ENCODE results near the gene SMIM26. TPM values are rescaled to one million over a fixed set of nuclear protein-coding genes. Genes with fewer than 3 reads are reported as not detected.

Gene SMIM26
- total RNA-seq, 4 donors from 2014 or later = 203 to 374 (median 286) TPM

DNA sequence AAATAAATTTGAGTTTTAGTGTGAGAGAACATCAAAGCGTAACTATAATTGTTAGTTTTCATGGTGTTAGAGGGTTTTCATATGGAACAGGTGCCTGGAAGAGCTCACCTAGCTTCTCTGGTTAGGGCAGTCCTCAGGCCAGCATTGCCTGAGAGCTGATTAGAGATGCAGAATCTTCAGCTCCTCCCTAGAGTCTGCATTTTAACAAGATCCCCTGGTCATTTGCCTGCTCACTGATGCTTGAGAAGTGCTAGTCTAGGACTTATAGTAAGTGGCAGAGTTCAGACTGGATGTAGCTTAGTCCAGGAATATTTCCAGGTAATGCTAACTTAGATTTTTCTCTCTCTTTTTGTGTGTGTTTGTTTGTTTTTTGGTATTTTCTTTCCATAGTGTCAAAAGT lies 21.7 kb upstream of the SMIM26 start:
- TF ChIP-seq, protein P1, sequence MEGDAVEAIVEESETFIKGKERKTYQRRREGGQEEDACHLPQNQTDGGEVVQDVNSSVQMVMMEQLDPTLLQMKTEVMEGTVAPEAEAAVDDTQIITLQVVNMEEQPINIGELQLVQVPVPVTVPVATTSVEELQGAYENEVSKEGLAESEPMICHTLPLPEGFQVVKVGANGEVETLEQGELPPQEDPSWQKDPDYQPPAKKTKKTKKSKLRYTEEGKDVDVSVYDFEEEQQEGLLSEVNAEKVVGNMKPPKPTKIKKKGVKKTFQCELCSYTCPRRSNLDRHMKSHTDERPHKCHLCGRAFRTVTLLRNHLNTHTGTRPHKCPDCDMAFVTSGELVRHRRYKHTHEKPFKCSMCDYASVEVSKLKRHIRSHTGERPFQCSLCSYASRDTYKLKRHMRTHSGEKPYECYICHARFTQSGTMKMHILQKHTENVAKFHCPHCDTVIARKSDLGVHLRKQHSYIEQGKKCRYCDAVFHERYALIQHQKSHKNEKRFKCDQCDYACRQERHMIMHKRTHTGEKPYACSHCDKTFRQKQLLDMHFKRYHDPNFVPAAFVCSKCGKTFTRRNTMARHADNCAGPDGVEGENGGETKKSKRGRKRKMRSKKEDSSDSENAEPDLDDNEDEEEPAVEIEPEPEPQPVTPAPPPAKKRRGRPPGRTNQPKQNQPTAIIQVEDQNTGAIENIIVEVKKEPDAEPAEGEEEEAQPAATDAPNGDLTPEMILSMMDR (IDR thresholded peaks at IDR 0.05 in 4 of 5, conservative IDR thresholded peaks at IDR 0.05 in 1 of 5) = no peak
- no peak for TF ChIP-seq POLR2A (IDR thresholded peaks at IDR 0.05)
- in situ Hi-C loops (cut with MboI; ENCODE audit: low sequenced_read_pairs in 4 of 4) = no loop called here

DNA sequence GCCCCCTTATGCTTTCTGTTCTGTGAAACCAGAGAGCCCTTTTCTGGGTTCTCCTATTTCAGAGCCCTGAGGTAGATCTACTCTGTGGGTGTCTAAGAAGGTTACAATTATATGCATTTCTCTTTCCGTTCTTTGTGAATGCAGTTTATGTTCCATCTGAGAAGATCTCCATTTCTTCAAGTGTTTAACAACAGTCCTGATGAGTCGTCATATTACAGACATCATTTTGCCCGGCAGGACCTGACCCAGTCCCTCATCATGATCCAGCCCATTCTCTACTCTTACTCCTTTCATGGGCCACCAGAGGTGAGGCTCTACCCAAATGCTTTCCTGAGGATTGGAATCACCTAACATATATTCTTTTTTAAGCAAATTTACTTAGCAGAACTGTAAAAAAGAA lies 18.8 kb upstream of the SMIM26 start:
- intact Hi-C loops (cut with DNase I; ENCODE audit: low total_unique reads) = no loop called here
- H3K27me3 ChIP-seq = no peaks in the 10 kb centered on the region
- H3K27ac ChIP-seq = no peak overlapping the region
- no peaks in the 10 kb centered on the region for H3K4me1 ChIP-seq
- peaks cover 0 to 83% of the 10 kb centered on the region in 2 donors for H3K36me3 ChIP-seq
- DNase-seq (no peak), ATAC-seq (no peak)
- H3K9me3 ChIP-seq = no peaks in the 10 kb centered on the region
- H3K4me3 ChIP-seq = no peak overlapping the region
- no peak for TF ChIP-seq POLR2A (IDR thresholded peaks at IDR 0.05)
- TF ChIP-seq, protein P1 (IDR thresholded peaks at IDR 0.05 in 4 of 5, conservative IDR thresholded peaks at IDR 0.05 in 1 of 5) = no peak
- in situ Hi-C loops (cut with MboI; ENCODE audit: low sequenced_read_pairs in 4 of 4) = no loop called here

More for the DNA sequence above, 21.7 kb upstream of the SMIM26 start:
- ATAC-seq (no peak), DNase-seq (no peak)
- no peak overlapping the region for H3K4me3 ChIP-seq
- H3K4me1 ChIP-seq = no peaks in the 10 kb centered on the region
- peaks cover 0 to 83% of the 10 kb centered on the region in 2 donors for H3K36me3 ChIP-seq
- no peaks in the 10 kb centered on the region for H3K27me3 ChIP-seq
- no peak overlapping the region for H3K27ac ChIP-seq
- intact Hi-C loops (cut with DNase I; ENCODE audit: low total_unique reads) = no loop called here
- H3K9me3 ChIP-seq = no peaks in the 10 kb centered on the region

DNA sequence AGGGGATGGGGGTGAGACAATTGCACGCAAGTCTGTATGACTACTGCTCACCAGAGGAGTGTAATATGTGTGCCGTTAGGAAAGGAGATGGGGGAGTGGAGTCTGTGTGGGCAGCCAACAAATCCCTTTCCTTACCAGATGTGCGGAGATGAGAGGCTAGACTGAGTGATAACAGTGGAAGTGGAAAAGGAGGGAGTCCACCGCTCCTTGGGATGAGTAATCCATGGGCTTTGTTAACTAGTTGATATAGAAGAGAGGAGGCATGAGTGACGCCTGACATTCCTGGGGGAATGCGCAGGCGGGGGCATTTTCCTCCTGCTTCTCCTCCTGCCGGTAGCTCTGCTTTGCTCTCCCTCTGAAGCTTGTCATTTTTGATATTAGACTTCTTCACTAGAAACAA lies 13.5 kb upstream of the SMIM26 start:
- H3K4me3 ChIP-seq = no peak overlapping the region
- in situ Hi-C loops (cut with MboI; ENCODE audit: low sequenced_read_pairs in 4 of 4) = loop anchor here in 1 of 4 donors (25.0 kb wide), 1 partner anchor 1816 kb away; the partner anchor contains the start of genes OTOR and SNRPB2
- intact Hi-C loops (cut with DNase I; ENCODE audit: low total_unique reads) = no loop called here

GRCh38 chr20:18567739-18568091 lies 483 bp downstream of the SMIM26 start:
- H3K9me3 ChIP-seq = no peaks in the 10 kb centered on the region
- no peak for DNase-seq
- H3K4me3 ChIP-seq = peak overlapping the region; percentile 61 to 85 (median 78)
- H3K27ac ChIP-seq = peak overlapping the region; percentile 82 to 90 (median 86)
- H3K36me3 ChIP-seq = peaks cover 0 to 27% of the 10 kb centered on the region in 2 donors
- H3K27me3 ChIP-seq = no peaks in the 10 kb centered on the region
- ATAC-seq = peak; percentile 21 to 30
- no peak for TF ChIP-seq POLR2A (IDR thresholded peaks at IDR 0.05)
- TF ChIP-seq, protein P1 (IDR thresholded peaks at IDR 0.05 in 4 of 5, conservative IDR thresholded peaks at IDR 0.05 in 1 of 5) = no peak
- in situ Hi-C loops (cut with MboI; ENCODE audit: low sequenced_read_pairs in 4 of 4) (loop anchor here in 1 of 4 donors (25.0 kb wide), 1 partner anchor 1830 kb away; the partner anchor contains the start of genes OTOR and SNRPB2), intact Hi-C loops (cut with DNase I; ENCODE audit: low total_unique reads) (loop anchor here (1.0 to 5.0 kb wide), 5 partner anchors 19 to 280 kb away; partner anchors contain the start of genes DZANK1, POLR3F, SEC23B and ZNF133)
- H3K4me1 ChIP-seq = peaks cover 13 to 20% of the 10 kb centered on the region in 2 donors

More for the DNA sequence above, 13.5 kb upstream of the SMIM26 start:
- no peaks in the 10 kb centered on the region for H3K9me3 ChIP-seq
- DNase-seq = no peak
- ATAC-seq = no peak
- H3K27ac ChIP-seq = no peak overlapping the region
- no peak for TF ChIP-seq POLR2A (IDR thresholded peaks at IDR 0.05)
- TF ChIP-seq, protein P1 (IDR thresholded peaks at IDR 0.05 in 4 of 5, conservative IDR thresholded peaks at IDR 0.05 in 1 of 5) = no peak
- no peaks in the 10 kb centered on the region for H3K27me3 ChIP-seq
- peaks cover 0 to 64% of the 10 kb centered on the region in 2 donors for H3K36me3 ChIP-seq
- H3K4me1 ChIP-seq = no peaks in the 10 kb centered on the region
